Uterus (tissue), 2 donors: Measurements from ENCODE around the gene RAD23A.

ENCODE experiments used
- CTCF ChIP-seq, 4 experiments: fragments of 200-600 bp in 2 of 4; fragments of 450-650 bp in 2 of 4; sonication (generic) in 2 of 4; IDR thresholded peaks; one replicate each; pipeline ENCODE4 v1.5.1; 2016 to 2019; ENCODE audit warnings: antibody characterized with exemption in 4 of 4, mild to moderate bottlenecking in 2 of 4, moderate library complexity in 1 of 4
- POLR2A ChIP-seq, 2 donors: fragments of 450-650 bp; IDR thresholded peaks; one replicate each; pipeline ENCODE4 v1.6.1; 2016; ENCODE audit warnings: antibody characterized with exemption in 2 of 2, mild to moderate bottlenecking in 1 of 2, moderate library complexity in 1 of 2

- no peak for TF ChIP-seq POLR2A (IDR thresholded peaks at IDR 0.05)
- no peak for TF ChIP-seq CTCF (IDR thresholded peaks at IDR 0.05)
Measured at GRCh38 chr19:12959481-12959880, 13.8 kb downstream of the RAD23A start.
